Breast epithelium (tissue), 4 donors: ENCODE results near the gene MPRIP. TPM values are rescaled to one million over a fixed set of nuclear protein-coding genes. Genes with fewer than 3 reads are reported as not detected.
A peak's percentile ranks its signal among the peaks of the same experiment; 100 is the strongest.

Source experiments
- DNase-seq, 2 donors: peaks; one replicate each; pipeline ENCODE4 v3.0.0-alpha.2; 2019; ENCODE audit warnings: low spot score in 2 of 2
- H3K27ac ChIP-seq, 2 donors: fragments of 200-600 bp; sonication (generic) in 1 of 2; one replicate each; pipeline ENCODE4 v1.5.1; 2016 to 2019; ENCODE audit warnings: mild to moderate bottlenecking in 1 of 2
- H3K27me3 ChIP-seq, 2 donors: fragments of 200-600 bp; sonication (generic) in 1 of 2; one replicate each; pipeline versions ENCODE4 v1.5.1 to v1.6.0; 2017 to 2019; ENCODE audit warnings: control low read depth in 1 of 2, mild to moderate bottlenecking in 1 of 2
- H3K36me3 ChIP-seq: fragments of 200-600 bp; one replicate; pipeline ENCODE4 v1.5.1; 2019
- H3K4me1 ChIP-seq, 2 donors: fragments of 200-600 bp; sonication (generic); one replicate each; pipeline ENCODE4 v1.5.1; 2016 to 2019; ENCODE audit warnings: control low read depth in 1 of 2
- H3K4me3 ChIP-seq, 3 donors: fragments of 200-600 bp; sonication (generic); 1 replicate in 2 of 3; 2 replicates in 1 of 3; pipeline ENCODE4 v1.5.1; 2016 to 2019; ENCODE audit warnings: mild to moderate bottlenecking in 3 of 3, moderate library complexity in 2 of 3
- H3K9me3 ChIP-seq, 2 donors: fragments of 200-600 bp; sonication (generic) in 1 of 2; one replicate each; pipeline ENCODE4 v1.5.1; 2016 to 2019; ENCODE audit warnings: control low read depth in 1 of 2
- POLR2A ChIP-seq: fragments of 450-650 bp; IDR thresholded peaks from one replicate; pipeline ENCODE4 v1.6.1; 2016; ENCODE audit warnings: antibody characterized with exemption, mild to moderate bottlenecking, moderate library complexity
- POLR2AphosphoS5 ChIP-seq, 3 donors: sonication (generic); formaldehyde crosslinking; IDR thresholded peaks; one replicate each; pipeline ENCODE4 v1.6.1; 2017; ENCODE audit warnings: antibody characterized with exemption in 3 of 3
- intact Hi-C: fragments of 100-400 bp; cut with DNase I; formaldehyde crosslinking; loops from one replicate; pipeline ENCODE4 v1.15.1; 2023; ENCODE audit warnings: low total_unique reads
- total RNA-seq, 3 donors: library from RNA; depleted of rRNA; stranded (reverse); fragments of >200 nt; gene quantifications; one replicate each; pipeline ENCODE4 v1.1.0, GENCODE V29; 2016
- TF ChIP-seq, protein P1 (sequence below), 3 donors: fragments of 450-650 bp; IDR thresholded peaks; one replicate each; pipeline ENCODE4 v1.5.1; 2016 to 2017; ENCODE audit warnings: antibody characterized with exemption in 3 of 3, mild to moderate bottlenecking in 3 of 3, moderate library complexity in 3 of 3

MPRIP gene
- total RNA-seq, 3 donors from 2014 or later = 93.1 to 136 (median 124) TPM

GRCh38 chr17:17061516-17061915, 19.3 kb downstream of the MPRIP start:
- H3K4me1 ChIP-seq = peaks cover 1 to 16% of the 10 kb centered on the region in 2 donors
- no peaks in the 10 kb centered on the region for H3K27me3 ChIP-seq
- DNase-seq = peak in 1 of 2 donors; percentile 28
- no peak for TF ChIP-seq POLR2A
- no peak for TF ChIP-seq POLR2AphosphoS5 (IDR thresholded peaks at IDR 0.05)
- TF ChIP-seq, protein P1, sequence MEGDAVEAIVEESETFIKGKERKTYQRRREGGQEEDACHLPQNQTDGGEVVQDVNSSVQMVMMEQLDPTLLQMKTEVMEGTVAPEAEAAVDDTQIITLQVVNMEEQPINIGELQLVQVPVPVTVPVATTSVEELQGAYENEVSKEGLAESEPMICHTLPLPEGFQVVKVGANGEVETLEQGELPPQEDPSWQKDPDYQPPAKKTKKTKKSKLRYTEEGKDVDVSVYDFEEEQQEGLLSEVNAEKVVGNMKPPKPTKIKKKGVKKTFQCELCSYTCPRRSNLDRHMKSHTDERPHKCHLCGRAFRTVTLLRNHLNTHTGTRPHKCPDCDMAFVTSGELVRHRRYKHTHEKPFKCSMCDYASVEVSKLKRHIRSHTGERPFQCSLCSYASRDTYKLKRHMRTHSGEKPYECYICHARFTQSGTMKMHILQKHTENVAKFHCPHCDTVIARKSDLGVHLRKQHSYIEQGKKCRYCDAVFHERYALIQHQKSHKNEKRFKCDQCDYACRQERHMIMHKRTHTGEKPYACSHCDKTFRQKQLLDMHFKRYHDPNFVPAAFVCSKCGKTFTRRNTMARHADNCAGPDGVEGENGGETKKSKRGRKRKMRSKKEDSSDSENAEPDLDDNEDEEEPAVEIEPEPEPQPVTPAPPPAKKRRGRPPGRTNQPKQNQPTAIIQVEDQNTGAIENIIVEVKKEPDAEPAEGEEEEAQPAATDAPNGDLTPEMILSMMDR (IDR thresholded peaks at IDR 0.05) = no peak
- no peak overlapping the region for H3K4me3 ChIP-seq
- H3K27ac ChIP-seq = no peak overlapping the region
- no peaks in the 10 kb centered on the region for H3K36me3 ChIP-seq
- intact Hi-C loops = no loop called here
- no peaks in the 10 kb centered on the region for H3K9me3 ChIP-seq

GRCh38 chr17:17062356-17062755, 20.1 kb downstream of the MPRIP start:
- no peak overlapping the region for H3K4me3 ChIP-seq
- TF ChIP-seq POLR2AphosphoS5 (IDR thresholded peaks at IDR 0.05) (no peak), POLR2A (no peak)
- TF ChIP-seq, protein P1 (IDR thresholded peaks at IDR 0.05) = no peak
- no peaks in the 10 kb centered on the region for H3K9me3 ChIP-seq
- H3K36me3 ChIP-seq = no peaks in the 10 kb centered on the region
- intact Hi-C loops = no loop called here
- H3K27me3 ChIP-seq = no peaks in the 10 kb centered on the region
- H3K4me1 ChIP-seq = peaks cover 0 to 14% of the 10 kb centered on the region in 2 donors
- DNase-seq = peak in 1 of 2 donors; percentile 28
- H3K27ac ChIP-seq = peak overlapping the region; percentile 50 to 64

GRCh38 chr17:17062866-17063265, 20.6 kb downstream of the MPRIP start:
- Histone ChIP-seq H3K36me3 (no peaks in the 10 kb centered on the region), H3K4me1 (peaks cover 0 to 14% of the 10 kb centered on the region in 2 donors), H3K9me3 (no peaks in the 10 kb centered on the region), H3K27me3 (no peaks in the 10 kb centered on the region), H3K4me3 (no peak overlapping the region), H3K27ac (peak overlapping the region; percentile 50 to 64)
- intact Hi-C loops = no loop called here
- DNase-seq = peak in 1 of 2 donors; percentile 35
- TF ChIP-seq POLR2A (no peak), POLR2AphosphoS5 (IDR thresholded peaks at IDR 0.05) (no peak)
- TF ChIP-seq, protein P1 (IDR thresholded peaks at IDR 0.05) = no peak

GRCh38 chr17:17063546-17064122, 21.4 kb downstream of the MPRIP start:
- DNase-seq = peak; percentile 53 to 67
- H3K27ac ChIP-seq = peak overlapping the region; percentile 50 to 64
- no peaks in the 10 kb centered on the region for H3K36me3 ChIP-seq
- H3K4me3 ChIP-seq = no peak overlapping the region
- no peaks in the 10 kb centered on the region for H3K9me3 ChIP-seq
- peaks cover 0 to 14% of the 10 kb centered on the region in 2 donors for H3K4me1 ChIP-seq
- no peaks in the 10 kb centered on the region for H3K27me3 ChIP-seq
- intact Hi-C loops = no loop called here
- TF ChIP-seq, protein P1 (IDR thresholded peaks at IDR 0.05) = no peak
- peak; percentile 21 to 27 (median 24) for TF ChIP-seq POLR2AphosphoS5 (IDR thresholded peaks at IDR 0.05)

- H3K4me3 ChIP-seq = no peak overlapping the region
- H3K4me1 ChIP-seq = peaks cover 0 to 14% of the 10 kb centered on the region in 2 donors
- H3K27me3 ChIP-seq = no peaks in the 10 kb centered on the region
- no peaks in the 10 kb centered on the region for H3K36me3 ChIP-seq
- intact Hi-C loops = no loop called here
- TF ChIP-seq, protein P1 (IDR thresholded peaks at IDR 0.05) = no peak
- TF ChIP-seq POLR2A (no peak), POLR2AphosphoS5 (IDR thresholded peaks at IDR 0.05) (no peak)
- DNase-seq = peak in 1 of 2 donors; percentile 22
- no peaks in the 10 kb centered on the region for H3K9me3 ChIP-seq
- no peak overlapping the region for H3K27ac ChIP-seq
Observed at GRCh38 chr17:17064322-17064721, 22.1 kb downstream of the MPRIP start.
